K562 (cell line): Measurements from ENCODE around the gene CNPPD1. TPM values are rescaled to one million over a fixed set of nuclear protein-coding genes. Genes with fewer than 3 reads are reported as not detected.

Source experiments
- DNMT1 ChIP-seq: fragments of 450-650 bp; IDR thresholded peaks from 2 replicates; pipeline ENCODE4 v1.6.1; 2016; ENCODE audit warnings: antibody characterized with exemption, mild to moderate bottlenecking
- KAT7 ChIP-seq: sonication (generic); formaldehyde crosslinking; IDR thresholded peaks from 2 replicates; pipeline ENCODE4 v1.8.0; 2022; ENCODE audit warnings: missing genetic modification reagents, mild to moderate bottlenecking, borderline replicate concordance
- KLF10 ChIP-seq: fragments of 250-450 bp; sonication (Bioruptor Pico); IDR thresholded peaks from 2 replicates; pipeline ENCODE4 v1.6.1; 2021; ENCODE audit warnings: matching md5 sums
- MAZ ChIP-seq, 2 experiments: fragments of 450-650 bp in 1 of 2; sonication (generic) in 1 of 2; formaldehyde crosslinking; IDR thresholded peaks in 1 of 2; conservative IDR thresholded peaks in 1 of 2; 2 replicates each; pipeline versions ENCODE4 v1.4.0 to v1.5.0; 2020; ENCODE audit warnings: mild to moderate bottlenecking in 1 of 2, missing genetic modification reagents in 1 of 2
- PHF20 ChIP-seq: fragments of 450-650 bp; IDR thresholded peaks from 2 replicates; pipeline ENCODE4 v1.6.1; 2018; ENCODE audit not compliant: partially characterized antibody
- PML ChIP-seq: IDR thresholded peaks from 2 replicates; pipeline ENCODE4 v1.6.1; 2012; ENCODE audit warnings: low read length, inconsistent platforms
- RBFOX2 ChIP-seq: fragments of 200-400 bp; formaldehyde crosslinking; IDR thresholded peaks from 2 replicates; pipeline ENCODE4 v1.6.1; 2017; ENCODE audit warnings: low read depth, mild to moderate bottlenecking, low read length, moderate library complexity
- RHOXF2B ChIP-seq: fragments of 250-450 bp; sonication (Bioruptor Pico); conservative IDR thresholded peaks from 2 replicates; pipeline ENCODE4 v1.5.1; 2021
- SUPT5H ChIP-seq: fragments of 450-650 bp; IDR thresholded peaks from 2 replicates; pipeline ENCODE4 v1.6.1; 2016
- YY1 ChIP-seq, 3 experiments: IDR thresholded peaks; 2 replicates each; pipeline ENCODE4 v1.6.1; 2011; ENCODE audit warnings: low read length in 2 of 3, mild to moderate bottlenecking in 2 of 3, moderate library complexity in 2 of 3, borderline replicate concordance in 1 of 3, control low read depth in 1 of 3, low read depth in 1 of 3; ENCODE audit not compliant: insufficient read depth in 3 of 3, insufficient replicate concordance in 2 of 3, control insufficient read depth in 1 of 3, insufficient read length in 1 of 3; ENCODE audit errors: extremely low read depth in 1 of 3
- ZNF232 ChIP-seq: sonication (generic); formaldehyde crosslinking; IDR thresholded peaks from 2 replicates; pipeline ENCODE4 v1.8.0; 2022; ENCODE audit warnings: mild to moderate bottlenecking, missing genetic modification reagents
- polyA plus RNA-seq, 8 experiments: library from polyadenylated mRNA; depleted of rRNA in 4 of 8; stranded (reverse) in 5 of 8; unstranded in 3 of 8; fragments of >200 nt; fragmentation: Nextera tagmentation in 2 of 8; fragmentation: Illumina TruSeq in 1 of 8; extraction: Ambion mirVana in 2 of 8; extraction: Trizol in 1 of 8; gene quantifications; 2 replicates each; pipeline versions ENCODE4 v1.2.1 to v1.2.3, GENCODE V29; 2011 to 2014; ENCODE audit warnings: inconsistent platforms in 1 of 8, missing spikeins in 1 of 8
- total RNA-seq, 7 experiments: library from RNA; depleted of rRNA in 6 of 7; stranded (reverse); fragments of >200 nt in 6 of 7; fragmentation: Illumina TruSeq in 2 of 7; extraction: Trizol in 2 of 7; gene quantifications; 2 replicates each; pipeline versions ENCODE4 v1.2.1 to v1.2.3, GENCODE V29; 2011 to 2021; ENCODE audit warnings: low replicate concordance in 1 of 7
- TF ChIP-seq, protein P1 (sequence below): fragments of 250-450 bp; sonication (Bioruptor Pico); IDR thresholded peaks from 2 replicates; pipeline ENCODE4 v1.8.0; 2022; ENCODE audit warnings: moderate library complexity, mild to moderate bottlenecking, inconsistent platforms
- TF ChIP-seq, protein P2 (sequence below): sonication (generic); formaldehyde crosslinking; IDR thresholded peaks from 2 replicates; pipeline ENCODE4 v1.8.0; 2022; ENCODE audit warnings: missing genetic modification reagents, mild to moderate bottlenecking, moderate library complexity, borderline replicate concordance
- TF ChIP-seq, protein P3 (sequence below), 2 experiments: IDR thresholded peaks; 2 replicates each; pipeline ENCODE4 v1.6.1; 2011; ENCODE audit warnings: borderline replicate concordance in 1 of 2, control low read depth in 1 of 2, low read depth in 1 of 2, low read length in 1 of 2, mild to moderate bottlenecking in 1 of 2, mixed read lengths in 1 of 2, moderate library complexity in 1 of 2; ENCODE audit not compliant: insufficient read depth in 1 of 2, insufficient read length in 1 of 2, poor library complexity in 1 of 2, severe bottlenecking in 1 of 2; ENCODE audit errors: extremely low read depth in 1 of 2
- TF ChIP-seq, protein P4 (sequence below): fragments of 450-650 bp; IDR thresholded peaks from 2 replicates; pipeline ENCODE4 v1.7.1; 2018; ENCODE audit warnings: mild to moderate bottlenecking, low read depth; ENCODE audit not compliant: partially characterized antibody
- TF ChIP-seq, protein P5 (sequence below): sonication (generic); formaldehyde crosslinking; IDR thresholded peaks from 2 replicates; pipeline ENCODE4 v1.8.0; 2022; ENCODE audit warnings: mild to moderate bottlenecking, missing genetic modification reagents

CNPPD1 gene
- total and polyA plus RNA-seq, 9 of the 15 experiments (the other 6 are each of a cell fraction or from before 2014, with no cell fraction given), result 9.9 to 53.5 (median 27.0) TPM

DNA sequence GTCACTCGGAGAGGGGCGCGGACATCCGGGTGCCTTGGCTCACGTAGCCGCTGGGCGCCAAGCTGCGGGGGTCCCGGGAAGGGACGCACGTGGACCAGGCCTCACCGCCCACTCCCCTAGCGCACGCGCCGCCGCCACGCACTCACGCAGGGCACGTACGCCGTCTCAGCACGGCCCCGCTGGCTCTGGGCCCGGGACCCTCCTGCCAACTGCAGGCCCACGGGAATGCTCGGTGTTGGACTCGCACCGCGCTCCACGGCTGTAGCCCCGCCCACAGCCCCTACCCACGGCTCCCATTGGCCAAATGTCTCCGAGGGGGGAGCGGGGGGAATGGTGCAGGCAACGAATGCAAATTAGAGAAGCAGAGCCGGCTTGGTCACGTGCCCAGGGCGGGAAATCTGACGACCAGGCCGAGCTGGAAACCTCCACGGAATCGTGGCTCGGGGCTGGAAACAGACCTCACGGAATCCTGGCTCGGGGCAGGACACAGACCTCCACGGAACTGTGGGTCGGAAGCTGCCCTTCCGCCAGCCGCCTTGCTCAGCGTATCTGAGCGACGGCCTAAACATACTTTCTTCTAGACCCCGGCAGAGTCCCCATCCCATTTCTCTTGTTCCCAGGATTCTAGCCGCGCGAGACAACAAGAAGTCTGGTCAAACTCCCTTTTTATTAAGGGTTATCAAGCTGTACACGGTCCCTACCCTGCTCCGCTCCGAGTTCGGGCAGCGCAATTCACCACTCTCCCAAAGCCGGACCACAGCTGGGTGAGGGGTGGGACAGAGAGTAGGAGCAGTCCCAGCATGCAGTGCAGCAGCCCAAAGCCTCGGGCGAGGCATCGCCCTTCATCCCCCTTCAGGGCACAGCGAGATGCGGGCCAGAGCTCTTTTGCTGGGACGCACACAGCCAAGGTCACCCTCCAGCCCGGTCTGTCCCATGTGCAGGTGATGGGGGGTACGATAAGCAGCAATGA lies 42.3 kb upstream of the CNPPD1 start, which contains the start of gene ABCB6 (continued):
- TF ChIP-seq MAZ (CRISPR knock-in tag; conservative IDR thresholded peaks at IDR 0.05 in 1 of 2, IDR thresholded peaks at IDR 0.05 in 1 of 2) (peak; percentile 61 to 81; a peak in 3 of 4 replicates), RHOXF2B (no peak), ZNF232 (CRISPR knock-in tag) (0 out of 2 replicates have a peak, but pooled peaks have one; percentile 39), PML (peak; percentile 50; the same call in 1 of the 2 replicates), YY1 (IDR thresholded peaks at IDR 0.05; ENCODE audit: borderline replicate concordance in 1 of 3, control insufficient read depth in 1 of 3, extremely low read depth in 1 of 3, insufficient read depth in 3 of 3, insufficient read length in 1 of 3, insufficient replicate concordance in 2 of 3, low read depth in 1 of 3, low read length in 2 of 3) (peak in 1 of 3 experiments; percentile 36), SUPT5H (peak; percentile 83), DNMT1 (no peak), KLF10 (CRISPR knock-in tag) (no peak), KAT7 (CRISPR knock-in tag) (peak; percentile 47; the same call in 1 of the 2 replicates), PHF20 (no peak), RBFOX2 (peak; percentile 84)
- TF ChIP-seq, protein P1, sequence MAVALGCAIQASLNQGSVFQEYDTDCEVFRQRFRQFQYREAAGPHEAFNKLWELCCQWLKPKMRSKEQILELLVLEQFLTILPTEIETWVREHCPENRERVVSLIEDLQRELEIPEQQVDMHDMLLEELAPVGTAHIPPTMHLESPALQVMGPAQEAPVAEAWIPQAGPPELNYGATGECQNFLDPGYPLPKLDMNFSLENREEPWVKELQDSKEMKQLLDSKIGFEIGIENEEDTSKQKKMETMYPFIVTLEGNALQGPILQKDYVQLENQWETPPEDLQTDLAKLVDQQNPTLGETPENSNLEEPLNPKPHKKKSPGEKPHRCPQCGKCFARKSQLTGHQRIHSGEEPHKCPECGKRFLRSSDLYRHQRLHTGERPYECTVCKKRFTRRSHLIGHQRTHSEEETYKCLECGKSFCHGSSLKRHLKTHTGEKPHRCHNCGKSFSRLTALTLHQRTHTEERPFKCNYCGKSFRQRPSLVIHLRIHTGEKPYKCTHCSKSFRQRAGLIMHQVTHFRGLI, result no peak
- TF ChIP-seq, protein P2, sequence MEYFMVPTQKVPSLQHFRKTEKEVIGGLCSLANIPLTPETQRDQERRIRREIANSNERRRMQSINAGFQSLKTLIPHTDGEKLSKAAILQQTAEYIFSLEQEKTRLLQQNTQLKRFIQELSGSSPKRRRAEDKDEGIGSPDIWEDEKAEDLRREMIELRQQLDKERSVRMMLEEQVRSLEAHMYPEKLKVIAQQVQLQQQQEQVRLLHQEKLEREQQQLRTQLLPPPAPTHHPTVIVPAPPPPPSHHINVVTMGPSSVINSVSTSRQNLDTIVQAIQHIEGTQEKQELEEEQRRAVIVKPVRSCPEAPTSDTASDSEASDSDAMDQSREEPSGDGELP (CRISPR knock-in tag), result peak; percentile 44
- TF ChIP-seq, protein P3, sequence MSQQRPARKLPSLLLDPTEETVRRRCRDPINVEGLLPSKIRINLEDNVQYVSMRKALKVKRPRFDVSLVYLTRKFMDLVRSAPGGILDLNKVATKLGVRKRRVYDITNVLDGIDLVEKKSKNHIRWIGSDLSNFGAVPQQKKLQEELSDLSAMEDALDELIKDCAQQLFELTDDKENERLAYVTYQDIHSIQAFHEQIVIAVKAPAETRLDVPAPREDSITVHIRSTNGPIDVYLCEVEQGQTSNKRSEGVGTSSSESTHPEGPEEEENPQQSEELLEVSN (IDR thresholded peaks at IDR 0.05; ENCODE audit: borderline replicate concordance in 1 of 2, extremely low read depth in 1 of 2, insufficient read depth in 1 of 2, insufficient read length in 1 of 2, low read depth in 1 of 2, low read length in 1 of 2, poor library complexity in 1 of 2, severe bottlenecking in 1 of 2), result peak; percentile 97
- TF ChIP-seq, protein P4, sequence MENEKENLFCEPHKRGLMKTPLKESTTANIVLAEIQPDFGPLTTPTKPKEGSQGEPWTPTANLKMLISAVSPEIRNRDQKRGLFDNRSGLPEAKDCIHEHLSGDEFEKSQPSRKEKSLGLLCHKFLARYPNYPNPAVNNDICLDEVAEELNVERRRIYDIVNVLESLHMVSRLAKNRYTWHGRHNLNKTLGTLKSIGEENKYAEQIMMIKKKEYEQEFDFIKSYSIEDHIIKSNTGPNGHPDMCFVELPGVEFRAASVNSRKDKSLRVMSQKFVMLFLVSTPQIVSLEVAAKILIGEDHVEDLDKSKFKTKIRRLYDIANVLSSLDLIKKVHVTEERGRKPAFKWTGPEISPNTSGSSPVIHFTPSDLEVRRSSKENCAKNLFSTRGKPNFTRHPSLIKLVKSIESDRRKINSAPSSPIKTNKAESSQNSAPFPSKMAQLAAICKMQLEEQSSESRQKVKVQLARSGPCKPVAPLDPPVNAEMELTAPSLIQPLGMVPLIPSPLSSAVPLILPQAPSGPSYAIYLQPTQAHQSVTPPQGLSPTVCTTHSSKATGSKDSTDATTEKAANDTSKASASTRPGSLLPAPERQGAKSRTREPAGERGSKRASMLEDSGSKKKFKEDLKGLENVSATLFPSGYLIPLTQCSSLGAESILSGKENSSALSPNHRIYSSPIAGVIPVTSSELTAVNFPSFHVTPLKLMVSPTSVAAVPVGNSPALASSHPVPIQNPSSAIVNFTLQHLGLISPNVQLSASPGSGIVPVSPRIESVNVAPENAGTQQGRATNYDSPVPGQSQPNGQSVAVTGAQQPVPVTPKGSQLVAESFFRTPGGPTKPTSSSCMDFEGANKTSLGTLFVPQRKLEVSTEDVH, result peak; percentile 93
- TF ChIP-seq, protein P5, sequence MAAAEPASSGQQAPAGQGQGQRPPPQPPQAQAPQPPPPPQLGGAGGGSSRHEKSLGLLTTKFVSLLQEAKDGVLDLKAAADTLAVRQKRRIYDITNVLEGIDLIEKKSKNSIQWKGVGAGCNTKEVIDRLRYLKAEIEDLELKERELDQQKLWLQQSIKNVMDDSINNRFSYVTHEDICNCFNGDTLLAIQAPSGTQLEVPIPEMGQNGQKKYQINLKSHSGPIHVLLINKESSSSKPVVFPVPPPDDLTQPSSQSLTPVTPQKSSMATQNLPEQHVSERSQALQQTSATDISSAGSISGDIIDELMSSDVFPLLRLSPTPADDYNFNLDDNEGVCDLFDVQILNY (CRISPR knock-in tag), result no peak
